ENCODE data around the gene TTLL5. TPM values are rescaled to one million over a fixed set of nuclear protein-coding genes. Genes with fewer than 3 reads are reported as not detected.

TTLL5 gene
- total and polyA plus RNA-seq, 2 of the 4 experiments (the other 2 are of a cell fraction): 11.9 to 16.7 TPM

DNA sequence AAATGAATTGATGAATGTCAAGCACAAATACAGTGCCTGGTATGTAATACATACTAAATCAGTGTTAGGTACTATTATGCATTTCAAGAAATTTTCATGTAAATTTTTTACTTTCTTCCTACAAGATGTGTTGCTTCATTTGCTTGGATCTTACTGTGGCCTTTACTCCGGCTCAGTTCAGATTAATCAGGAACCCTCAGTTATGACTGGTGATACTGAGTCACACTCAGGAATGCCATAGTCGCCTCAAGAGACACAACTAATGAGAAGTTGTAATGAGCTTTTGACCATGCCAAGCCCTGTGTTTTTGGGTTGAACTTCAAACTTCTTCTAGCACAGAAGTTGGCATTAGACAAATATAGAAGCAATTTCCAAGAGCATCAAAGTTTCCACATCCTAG, 224.8 kb downstream of the TTLL5 start:
- H4K91ac ChIP-seq (ENCODE audit: insufficient read depth, low read depth, low read length): no peak overlapping the region
- BruUV-seq (replicated peaks): no TSS peak
- DNase-seq (peak; percentile 64), ATAC-seq (ENCODE audit: low read depth) (peak; percentile 64)
- H2BK5ac ChIP-seq (ENCODE audit: low read depth, low read length, poor library complexity, severe bottlenecking): peak overlapping the region; percentile 20
- no peak overlapping the region for H2BK15ac ChIP-seq (ENCODE audit: low read depth, low read length)
- dilution Hi-C loops (cut with HindIII; ENCODE audit: low sequenced_read_pairs, unreplicated experiment): no loop called here
- in situ Hi-C loops (cut with MboI; ENCODE audit: low sequenced_read_pairs): no loop called here
- no peak overlapping the region for H2AK5ac ChIP-seq (ENCODE audit: low read depth, low read length)
- no peak overlapping the region for H3K4me3 ChIP-seq (ENCODE audit: insufficient read depth, low read depth, low read length)
- no peak overlapping the region for H2BK20ac ChIP-seq (ENCODE audit: low read depth, low read length)
- WGBS, 2 experiments (ENCODE audit: extremely low coverage in 2 of 2, insufficient read length in 1 of 2): no CpG with 5 or more reads among the region's 2 CpGs
- intact Hi-C loops (cut with micrococcal nuclease): no loop called here
- no peak overlapping the region for H3K18ac ChIP-seq (ENCODE audit: low read depth, low read length)
- no peak overlapping the region for H3K14ac ChIP-seq (replicated peaks; ENCODE audit: low read depth, low read length)
- H2BK120ac ChIP-seq (ENCODE audit: low read depth, low read length): no peak overlapping the region
- TF ChIP-seq CHD1 (IDR thresholded peaks at IDR 0.05; ENCODE audit: low read depth, low read length) (no peak), CEBPB (IDR thresholded peaks at IDR 0.05; ENCODE audit: low read depth, low read length) (peak; percentile 73), FOS (IDR thresholded peaks at IDR 0.05; ENCODE audit: low read depth, low read length) (0 out of 2 replicates have a peak, but pooled peaks have one; percentile 17), RCOR1 (IDR thresholded peaks at IDR 0.05; ENCODE audit: insufficient replicate concordance, low read length) (no peak), MAZ (IDR thresholded peaks at IDR 0.05; ENCODE audit: borderline replicate concordance, low read depth, low read length) (no peak), SMC3 (IDR thresholded peaks at IDR 0.05; ENCODE audit: low read depth, low read length) (no peak), MAFK (IDR thresholded peaks at IDR 0.05; ENCODE audit: low read depth, low read length) (no peak), MXI1 (IDR thresholded peaks at IDR 0.05; ENCODE audit: borderline replicate concordance, low read depth, low read length) (no peak), BHLHE40 (IDR thresholded peaks at IDR 0.05; ENCODE audit: low read depth, low read length) (no peak), RFX5 (IDR thresholded peaks at IDR 0.05; ENCODE audit: low read depth, low read length) (no peak), NFE2L2 (IDR thresholded peaks at IDR 0.05; ENCODE audit: low read depth, low read length) (no peak)
- TF ChIP-seq, protein P1, sequence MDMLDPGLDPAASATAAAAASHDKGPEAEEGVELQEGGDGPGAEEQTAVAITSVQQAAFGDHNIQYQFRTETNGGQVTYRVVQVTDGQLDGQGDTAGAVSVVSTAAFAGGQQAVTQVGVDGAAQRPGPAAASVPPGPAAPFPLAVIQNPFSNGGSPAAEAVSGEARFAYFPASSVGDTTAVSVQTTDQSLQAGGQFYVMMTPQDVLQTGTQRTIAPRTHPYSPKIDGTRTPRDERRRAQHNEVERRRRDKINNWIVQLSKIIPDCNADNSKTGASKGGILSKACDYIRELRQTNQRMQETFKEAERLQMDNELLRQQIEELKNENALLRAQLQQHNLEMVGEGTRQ (IDR thresholded peaks at IDR 0.05; ENCODE audit: low read depth, low read length): no peak
- TF ChIP-seq, protein P2, sequence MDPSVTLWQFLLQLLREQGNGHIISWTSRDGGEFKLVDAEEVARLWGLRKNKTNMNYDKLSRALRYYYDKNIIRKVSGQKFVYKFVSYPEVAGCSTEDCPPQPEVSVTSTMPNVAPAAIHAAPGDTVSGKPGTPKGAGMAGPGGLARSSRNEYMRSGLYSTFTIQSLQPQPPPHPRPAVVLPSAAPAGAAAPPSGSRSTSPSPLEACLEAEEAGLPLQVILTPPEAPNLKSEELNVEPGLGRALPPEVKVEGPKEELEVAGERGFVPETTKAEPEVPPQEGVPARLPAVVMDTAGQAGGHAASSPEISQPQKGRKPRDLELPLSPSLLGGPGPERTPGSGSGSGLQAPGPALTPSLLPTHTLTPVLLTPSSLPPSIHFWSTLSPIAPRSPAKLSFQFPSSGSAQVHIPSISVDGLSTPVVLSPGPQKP (IDR thresholded peaks at IDR 0.05; ENCODE audit: borderline replicate concordance, low read depth, low read length): no peak
- TF ChIP-seq, protein P3, sequence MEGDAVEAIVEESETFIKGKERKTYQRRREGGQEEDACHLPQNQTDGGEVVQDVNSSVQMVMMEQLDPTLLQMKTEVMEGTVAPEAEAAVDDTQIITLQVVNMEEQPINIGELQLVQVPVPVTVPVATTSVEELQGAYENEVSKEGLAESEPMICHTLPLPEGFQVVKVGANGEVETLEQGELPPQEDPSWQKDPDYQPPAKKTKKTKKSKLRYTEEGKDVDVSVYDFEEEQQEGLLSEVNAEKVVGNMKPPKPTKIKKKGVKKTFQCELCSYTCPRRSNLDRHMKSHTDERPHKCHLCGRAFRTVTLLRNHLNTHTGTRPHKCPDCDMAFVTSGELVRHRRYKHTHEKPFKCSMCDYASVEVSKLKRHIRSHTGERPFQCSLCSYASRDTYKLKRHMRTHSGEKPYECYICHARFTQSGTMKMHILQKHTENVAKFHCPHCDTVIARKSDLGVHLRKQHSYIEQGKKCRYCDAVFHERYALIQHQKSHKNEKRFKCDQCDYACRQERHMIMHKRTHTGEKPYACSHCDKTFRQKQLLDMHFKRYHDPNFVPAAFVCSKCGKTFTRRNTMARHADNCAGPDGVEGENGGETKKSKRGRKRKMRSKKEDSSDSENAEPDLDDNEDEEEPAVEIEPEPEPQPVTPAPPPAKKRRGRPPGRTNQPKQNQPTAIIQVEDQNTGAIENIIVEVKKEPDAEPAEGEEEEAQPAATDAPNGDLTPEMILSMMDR (conservative IDR thresholded peaks at IDR 0.05; ENCODE audit: low read depth, low read length): no peak
- H4K5ac ChIP-seq (ENCODE audit: low read depth, low read length): no peak overlapping the region
- no peak overlapping the region for H3K27ac ChIP-seq (ENCODE audit: insufficient read depth, low read length)
- no peak overlapping the region for H3K9ac ChIP-seq (ENCODE audit: low read depth, low read length)
- H3K36me3 ChIP-seq (ENCODE audit: control insufficient read depth, insufficient read depth, low read length): no peaks in the 10 kb centered on the region
- no peak overlapping the region for H2AFZ ChIP-seq (replicated peaks; ENCODE audit: low read length, poor library complexity)
- peak overlapping the region; percentile 57; the same call in 1 of the 2 replicates for H3K4me2 ChIP-seq (ENCODE audit: low read depth, low read length)
- no peak overlapping the region for H3K4ac ChIP-seq (ENCODE audit: low read depth, low read length)
- no peak overlapping the region for H2AK9ac ChIP-seq (replicated peaks; ENCODE audit: low read depth, low read length, poor library complexity)
- H3K4me1 ChIP-seq (ENCODE audit: control insufficient read depth, insufficient read depth, low read length): peaks cover 13% of the 10 kb centered on the region
- POLR2A ChIA-PET (ENCODE audit: unreplicated experiment): no interaction called here
- H4K20me1 ChIP-seq (ENCODE audit: insufficient read depth, low read length): no peaks in the 10 kb centered on the region
- peaks cover 6% of the 10 kb centered on the region; the same call in 1 of the 2 replicates for H3K9me1 ChIP-seq (ENCODE audit: insufficient read depth, low read length)
- H3K9me3 ChIP-seq (ENCODE audit: control insufficient read depth, insufficient read depth, low read length): no peaks in the 10 kb centered on the region
- H3K56ac ChIP-seq (ENCODE audit: extremely low read depth, insufficient read depth, low read length): no peak overlapping the region
- peak overlapping the region; percentile 1; the same call in 1 of the 2 replicates for H3K23ac ChIP-seq (ENCODE audit: low read depth, low read length)
- no peak overlapping the region for H4K8ac ChIP-seq (ENCODE audit: low read depth in 2 of 2, low read length in 2 of 2)
- CTCF ChIA-PET: interaction anchor here (0.7 to 1.5 kb wide), 4 partner anchors 10 to 153 kb away, joined by 3 to 5 read pairs (median 4); no protein-coding TSS in a partner anchor
- H3K27me3 ChIP-seq (ENCODE audit: control insufficient read depth, insufficient read depth, low read length): no peaks in the 10 kb centered on the region
- H3K79me1 ChIP-seq (ENCODE audit: low read depth in 1 of 2, low read length in 2 of 2): no peaks in the 10 kb centered on the region
